ENCODE measurements around the gene ESPNL.
A peak's percentile ranks its signal among the peaks of the same experiment; 100 is the strongest.
"Not testable (repeated sequence)": the region's sequence is repeated elsewhere in the genome, so short reads cannot be mapped to it uniquely, and the experiment has no call there.

ESPNL gene

DNA sequence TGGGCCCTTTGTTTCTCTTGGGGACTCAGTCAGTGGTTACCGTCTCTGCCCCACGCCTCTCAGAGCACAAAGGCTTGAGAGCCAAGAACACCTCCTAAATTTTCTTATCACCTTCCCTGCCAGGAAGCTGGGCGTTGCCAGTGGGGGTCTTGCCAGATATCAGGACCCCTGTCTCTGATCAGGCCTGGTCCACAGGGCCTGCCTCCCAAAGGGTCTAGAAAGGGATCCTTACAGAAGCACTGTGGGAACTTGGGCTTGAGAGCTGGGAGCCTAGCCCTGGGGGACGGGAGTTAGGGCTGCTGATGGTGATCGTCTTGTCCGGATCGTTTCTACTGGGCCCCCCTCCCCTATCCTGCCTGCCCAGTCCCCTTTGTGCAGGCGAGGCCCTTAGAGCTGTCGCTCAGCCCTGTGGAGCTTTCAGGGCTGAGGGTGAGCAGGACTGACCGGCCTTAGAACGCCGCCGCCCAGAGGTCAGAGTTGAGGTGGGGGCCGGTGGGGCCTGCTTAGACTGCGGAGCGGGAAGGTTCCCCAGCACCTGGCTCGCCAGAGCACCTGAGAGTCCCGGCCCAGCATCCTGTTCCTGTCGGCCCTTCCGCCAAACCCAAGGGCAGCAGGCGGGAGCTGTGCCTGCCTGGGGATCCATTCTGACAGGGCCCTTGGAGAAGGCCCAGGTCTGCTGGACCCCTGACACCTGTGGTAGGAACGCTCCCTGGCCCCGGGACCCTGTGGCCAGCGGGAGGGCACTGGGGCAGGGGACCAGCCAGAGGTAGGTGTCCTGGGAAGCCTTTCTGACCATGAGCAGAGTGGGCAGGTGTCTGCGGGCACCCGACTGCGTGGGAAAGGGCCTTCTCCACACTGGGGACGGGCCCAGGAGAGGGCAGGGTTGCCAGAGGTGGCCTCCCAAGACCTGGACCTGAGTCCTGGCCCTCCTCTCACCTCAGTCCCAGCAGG, 956 bp downstream of the ESPNL start:
- DNase-seq, result no peak

DNA sequence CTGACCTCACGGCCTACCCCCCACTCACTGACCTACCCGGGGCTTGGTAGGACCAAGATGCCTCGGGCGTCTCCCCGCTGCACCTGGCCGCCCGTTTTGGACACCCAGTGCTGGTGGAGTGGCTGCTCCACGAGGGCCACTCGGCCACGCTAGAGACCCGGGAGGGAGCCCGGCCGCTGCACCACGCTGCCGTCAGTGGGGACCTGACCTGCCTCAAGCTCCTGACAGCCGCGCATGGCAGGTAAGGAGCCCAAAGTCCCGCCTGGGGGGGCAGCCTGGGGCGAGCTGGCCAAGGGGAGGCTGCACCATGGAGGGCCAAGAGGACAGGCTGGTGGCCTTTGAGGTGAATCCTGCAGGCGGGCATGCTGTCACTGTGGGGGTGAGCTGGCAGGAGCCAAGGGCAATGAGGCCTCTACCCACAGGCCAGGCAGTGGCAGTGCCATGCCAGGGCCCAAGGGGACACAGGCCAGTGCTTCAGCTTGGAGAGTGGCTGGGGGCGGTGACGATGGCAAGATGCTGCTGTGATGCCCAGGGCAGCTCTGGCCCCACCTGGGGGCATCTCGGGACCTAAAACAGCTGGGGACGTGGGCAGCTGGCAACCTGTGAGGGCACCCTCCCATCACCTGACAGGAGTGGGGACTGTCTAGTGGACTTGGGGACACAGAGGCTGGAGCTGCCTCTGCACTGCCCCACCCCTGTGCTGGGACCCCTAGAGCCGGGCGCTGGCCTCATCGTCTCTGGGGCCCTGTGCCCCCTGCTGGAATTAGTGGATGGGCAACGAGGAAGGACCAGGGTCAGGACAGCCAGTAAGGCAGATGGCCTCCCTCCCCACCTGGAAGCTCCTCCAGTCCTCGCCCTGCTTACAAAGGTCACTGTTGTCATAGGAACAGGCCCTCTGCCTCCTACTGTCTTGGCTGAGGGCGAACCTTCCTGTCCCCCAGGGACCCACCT, 2.0 kb downstream of the ESPNL start:
- no peak for DNase-seq

GRCh38 chr2:238102865-238103264, 2.7 kb downstream of the ESPNL start:
- DNase-seq, result no peak

DNA sequence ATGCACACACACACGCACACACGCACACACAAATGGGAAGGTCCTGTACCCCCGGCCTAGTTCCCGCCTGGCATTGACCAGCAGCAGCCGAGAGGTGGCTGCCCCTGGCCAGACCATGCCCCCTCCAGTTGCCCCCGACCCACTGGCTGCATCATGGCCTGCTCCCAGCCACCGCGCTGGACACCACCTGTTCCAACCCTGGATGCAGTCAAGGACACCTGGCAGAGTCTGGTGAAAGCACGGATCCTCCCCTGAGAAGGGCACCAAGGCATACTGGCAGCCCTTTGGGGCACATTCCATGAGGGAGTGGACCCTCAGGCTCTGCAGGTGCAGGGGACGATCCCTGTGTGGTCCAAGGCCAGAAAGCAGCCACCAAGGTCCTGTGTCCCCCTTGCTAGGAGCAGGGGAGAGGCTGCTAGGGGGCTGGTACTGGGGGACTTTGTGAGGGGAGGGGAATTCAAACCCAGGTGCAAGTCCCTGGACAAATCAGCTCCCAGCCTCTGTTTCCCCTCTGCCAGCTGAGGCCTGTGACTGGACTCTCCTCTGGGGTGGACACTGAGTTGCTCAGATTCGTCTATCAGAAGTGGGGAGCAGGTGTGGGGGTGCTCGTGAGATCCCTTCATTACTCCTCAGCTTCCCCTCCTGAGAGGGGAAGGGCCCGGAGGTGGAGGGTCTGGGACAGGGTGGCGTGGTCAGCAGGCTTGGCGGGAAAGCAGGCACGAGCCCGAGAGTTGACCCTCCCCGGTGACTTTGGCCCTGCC, 3.5 kb downstream of the ESPNL start:
- no peak for DNase-seq

DNA sequence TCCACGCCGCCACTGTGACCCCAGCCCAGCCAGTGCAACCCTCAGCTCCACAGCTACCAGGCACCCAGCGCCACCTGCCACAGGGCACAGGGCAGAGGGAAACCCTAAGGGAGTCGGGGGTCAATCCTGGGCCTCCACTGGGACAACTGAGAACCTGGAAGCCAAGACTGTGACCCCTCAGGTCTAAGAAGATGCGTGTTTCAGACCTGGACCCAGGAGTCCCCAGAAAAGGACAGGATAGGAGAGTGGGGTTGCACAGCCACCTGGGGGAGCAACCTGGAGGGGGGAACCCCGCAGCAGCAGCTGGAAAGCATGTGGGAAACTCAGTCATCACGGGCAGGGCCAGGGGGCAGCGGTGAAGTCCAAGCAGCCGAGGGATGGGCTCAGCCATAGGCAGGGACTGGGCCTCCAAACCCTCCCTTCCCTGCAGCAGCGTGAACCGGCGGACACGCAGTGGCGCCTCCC, 4.1 kb downstream of the ESPNL start:
- DNase-seq, result no peak

DNA sequence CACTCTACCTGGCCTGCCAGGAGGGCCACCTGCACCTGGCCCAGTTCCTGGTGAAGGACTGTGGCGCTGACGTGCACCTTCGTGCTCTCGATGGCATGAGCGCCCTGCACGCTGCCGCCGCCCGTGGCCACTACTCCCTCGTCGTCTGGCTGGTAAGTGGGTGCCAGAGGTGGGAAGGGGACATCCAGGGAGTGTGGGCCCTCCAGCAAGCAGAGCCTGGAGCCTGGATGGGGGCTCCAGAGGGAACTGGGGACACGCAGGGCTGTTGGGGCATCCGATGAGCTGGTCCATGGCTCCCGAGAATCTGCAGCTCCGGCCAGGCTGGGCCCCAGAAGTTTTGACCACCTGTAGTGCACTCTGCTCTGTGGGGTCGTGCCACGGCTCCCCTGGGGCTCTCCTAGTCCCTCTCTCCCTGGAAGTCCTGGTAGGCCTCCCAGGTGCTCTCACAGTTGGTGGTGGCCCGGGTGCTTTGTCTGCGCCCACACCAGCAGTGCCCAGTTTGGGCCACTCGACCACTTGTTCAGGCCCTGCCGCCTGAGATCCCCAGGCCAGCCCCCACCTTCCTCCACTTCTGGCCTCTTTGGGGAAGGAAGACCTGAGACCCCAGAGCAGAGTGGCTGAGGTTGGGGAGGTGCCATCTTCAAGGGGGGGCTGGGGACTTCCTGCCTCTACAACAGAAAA, 4.7 kb downstream of the ESPNL start:
- no peak for DNase-seq

DNA sequence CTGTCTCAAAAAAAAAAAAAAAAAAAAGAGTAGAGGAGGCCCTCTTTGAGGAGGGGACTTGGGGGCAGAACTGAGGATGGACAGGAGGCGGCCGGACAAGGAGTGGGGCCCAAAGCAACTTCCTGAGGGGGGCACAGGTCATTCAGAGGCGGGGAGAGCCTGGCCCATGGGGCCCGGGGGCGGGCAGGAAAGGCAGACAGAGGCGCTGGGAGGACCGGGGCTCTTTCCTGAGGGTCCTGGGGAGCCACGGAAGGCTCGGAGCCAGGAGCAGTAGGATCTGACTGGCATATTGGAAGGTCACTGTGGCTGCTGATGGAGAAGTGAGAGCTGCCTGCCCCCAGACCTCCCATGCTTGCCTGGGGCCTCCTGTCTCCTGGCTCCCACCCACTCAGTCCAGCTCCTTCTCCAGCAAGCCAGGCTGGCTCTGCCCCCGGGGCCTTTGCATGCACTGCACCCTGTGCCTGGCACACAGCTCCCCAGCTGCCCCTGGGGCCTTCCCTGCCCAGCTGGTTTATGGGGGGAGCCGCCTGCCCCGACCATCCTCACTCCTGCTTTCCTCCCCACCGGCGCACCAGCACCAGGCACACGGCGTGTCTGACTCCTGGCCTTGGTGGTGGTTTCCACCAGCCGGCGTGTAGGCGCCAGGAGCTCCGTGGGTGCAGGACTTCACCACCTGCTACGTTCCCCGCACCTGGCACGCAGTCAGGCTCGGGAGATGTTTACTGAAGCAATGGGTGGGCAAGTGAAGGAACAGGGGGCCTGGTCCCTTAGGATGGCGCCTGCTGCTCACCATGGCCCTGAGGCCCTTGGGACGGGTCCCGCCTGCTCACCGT, 5.6 kb downstream of the ESPNL start:
- no peak for DNase-seq

GRCh38 chr2:238106339-238106697, 6.2 kb downstream of the ESPNL start:
- DNase-seq, result no peak

- DNase-seq, result peak; percentile 27
Observed at GRCh38 chr2:238106698-238107524, 6.8 kb downstream of the ESPNL start.

DNA sequence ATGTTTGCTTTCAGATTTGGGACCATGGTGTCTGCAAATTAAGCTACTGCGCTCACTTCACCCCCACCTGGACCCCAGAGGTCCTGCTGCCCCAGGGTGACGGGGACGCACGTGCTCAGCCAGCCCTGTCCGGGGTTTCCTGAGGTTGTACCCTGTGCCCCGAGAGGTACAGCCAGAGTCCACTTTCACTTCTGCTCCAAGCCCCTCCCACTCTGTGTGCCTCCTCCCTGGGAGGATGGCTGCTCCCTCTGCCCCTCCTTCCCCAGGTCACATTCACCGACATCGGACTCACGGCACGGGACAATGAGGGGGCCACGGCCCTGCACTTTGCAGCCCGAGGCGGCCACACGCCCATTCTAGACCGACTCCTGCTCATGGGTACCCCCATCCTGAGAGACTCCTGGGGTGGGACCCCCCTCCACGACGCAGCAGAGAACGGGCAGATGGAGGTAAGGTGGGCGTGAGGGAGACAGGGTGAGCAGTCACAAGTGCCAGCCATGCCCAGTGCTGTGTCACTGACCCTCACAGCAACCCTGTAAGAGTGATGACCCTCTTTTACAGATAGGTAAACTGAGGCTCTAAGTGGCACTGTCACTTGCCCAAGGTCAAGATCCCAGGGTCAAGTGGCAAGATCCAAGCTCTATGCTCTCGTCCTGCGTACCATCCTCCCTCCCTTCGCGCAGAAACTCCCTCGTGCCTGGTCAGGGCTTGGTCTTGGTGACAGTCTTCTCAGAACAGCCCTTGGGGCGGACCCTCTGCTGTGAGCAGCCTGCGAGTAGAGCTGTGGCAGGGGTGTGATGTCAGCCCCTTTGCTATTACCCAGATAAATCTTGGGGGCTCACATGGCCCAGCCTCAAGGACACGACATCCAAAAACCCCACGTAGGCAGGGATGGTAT, 7.6 kb downstream of the ESPNL start:
- no peak for DNase-seq

- peak; percentile 25 for DNase-seq
Observed at GRCh38 chr2:238108423-238109183, 8.5 kb downstream of the ESPNL start.

- DNase-seq, result no peak
Observed at GRCh38 chr2:238113611-238114010, 13.5 kb downstream of the ESPNL start.

DNA sequence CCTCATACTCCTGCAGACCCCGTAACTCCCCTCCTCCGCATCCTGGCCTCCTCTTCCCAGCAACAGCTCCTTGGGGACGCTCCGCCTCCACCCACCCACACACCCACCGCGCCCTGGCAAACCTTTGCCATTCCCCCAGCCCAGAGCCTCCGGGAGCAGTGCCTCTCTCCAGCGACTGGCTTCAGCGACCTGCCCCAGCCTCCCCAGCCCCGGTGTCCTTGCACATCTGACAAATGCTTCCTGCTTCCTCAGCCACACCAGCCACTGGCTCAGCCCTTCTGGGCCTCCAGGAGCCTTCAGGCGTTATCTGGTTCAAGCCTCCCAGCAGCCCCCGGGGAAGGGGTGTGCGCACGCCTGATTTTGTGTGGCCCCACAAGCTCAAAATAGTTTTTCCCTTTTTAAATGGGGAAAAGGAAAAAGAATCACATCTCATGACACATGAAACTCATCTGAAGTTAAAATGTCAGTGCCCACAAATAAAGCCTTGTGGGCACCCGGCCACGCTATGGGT, 14.2 kb downstream of the ESPNL start:
- DNase-seq, result no peak

GRCh38 chr2:238114851-238115660, 14.9 kb downstream of the ESPNL start:
- DNase-seq, result no peak

DNA sequence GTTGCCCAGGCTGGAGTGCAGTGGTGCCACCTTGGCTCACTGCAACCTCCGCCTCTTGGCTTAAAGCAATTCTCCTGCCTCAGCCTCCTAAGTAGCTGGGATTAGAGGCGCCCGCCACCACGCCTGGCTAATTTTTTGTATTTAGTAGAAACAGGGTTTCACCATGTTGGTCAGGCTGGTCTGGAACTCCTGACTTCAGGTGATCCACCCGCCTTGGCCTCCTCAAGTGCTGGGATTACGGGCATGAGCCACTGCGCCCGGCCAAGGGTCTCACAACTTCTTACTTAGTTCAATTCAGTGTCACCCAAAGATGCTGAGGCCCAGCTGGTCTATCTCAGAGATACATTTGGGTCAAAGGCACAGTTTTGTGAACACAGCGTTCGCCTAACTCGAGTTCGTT, 15.6 kb downstream of the ESPNL start:
- DNase-seq, result not testable (repeated sequence)

DNA sequence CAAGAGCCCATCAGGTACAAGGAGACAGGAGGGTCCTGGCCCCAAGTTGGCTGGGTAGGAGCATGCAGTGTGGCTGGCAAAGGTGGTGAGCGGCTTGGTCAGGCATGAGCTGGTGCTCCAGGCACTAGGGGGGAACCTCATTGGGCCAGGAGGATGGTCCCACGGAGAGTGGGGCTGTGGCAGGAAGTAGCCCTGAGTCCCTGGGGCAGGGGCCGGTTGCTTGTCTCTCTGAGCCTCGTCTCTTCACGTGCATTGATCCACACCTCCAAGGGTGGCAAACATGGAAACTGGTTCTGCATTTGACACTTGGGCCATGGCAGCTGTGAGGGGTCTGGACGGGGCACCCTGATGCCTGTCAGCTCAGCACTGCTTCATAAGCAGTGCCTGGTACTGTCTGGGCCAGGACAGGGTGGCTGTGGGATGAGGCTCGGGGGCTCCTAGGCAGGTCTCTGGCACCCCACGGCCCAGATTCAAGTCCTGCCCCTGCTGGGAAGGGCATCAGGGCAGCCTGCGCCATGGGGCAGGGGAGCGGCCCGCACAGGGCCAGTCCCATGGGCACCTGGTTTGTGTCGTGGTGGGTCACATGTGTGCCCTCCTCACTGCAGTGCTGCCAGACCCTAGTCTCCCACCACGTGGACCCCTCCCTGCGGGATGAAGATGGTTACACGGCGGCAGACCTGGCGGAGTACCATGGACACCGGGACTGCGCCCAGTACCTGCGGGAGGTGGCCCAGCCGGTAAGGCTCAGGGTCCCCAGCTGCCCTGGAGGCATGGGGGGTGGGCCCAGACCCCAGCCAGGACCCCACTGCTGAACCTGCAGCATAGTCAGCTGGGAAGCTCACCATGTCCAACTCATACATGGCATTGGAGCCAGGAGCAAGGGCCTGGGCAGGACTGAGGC, 16.4 kb downstream of the ESPNL start:
- DNase-seq, result no peak
